GM12865 (cell line): ENCODE results near the gene KBTBD3.
"Not testable (repeated sequence)": the region's sequence is repeated elsewhere in the genome, so short reads cannot be mapped to it uniquely, and the experiment has no call there.

ENCODE experiments used
- DNase-seq: peaks from one replicate; pipeline ENCODE4 v3.0.0; 2010; ENCODE audit warnings: low read depth
- H3K4me3 ChIP-seq: 2 replicates; pipeline ENCODE4 v1.5.1; 2011; ENCODE audit warnings: mild to moderate bottlenecking, low read depth, low read length, control low read depth
- TF ChIP-seq, protein P1 (sequence below): IDR thresholded peaks from 2 replicates; pipeline ENCODE4 v1.5.1; 2011; ENCODE audit warnings: low read length, control low read depth, low read depth, inconsistent platforms; ENCODE audit not compliant: insufficient read depth; ENCODE audit errors: missing control alignments

The KBTBD3 gene

DNA sequence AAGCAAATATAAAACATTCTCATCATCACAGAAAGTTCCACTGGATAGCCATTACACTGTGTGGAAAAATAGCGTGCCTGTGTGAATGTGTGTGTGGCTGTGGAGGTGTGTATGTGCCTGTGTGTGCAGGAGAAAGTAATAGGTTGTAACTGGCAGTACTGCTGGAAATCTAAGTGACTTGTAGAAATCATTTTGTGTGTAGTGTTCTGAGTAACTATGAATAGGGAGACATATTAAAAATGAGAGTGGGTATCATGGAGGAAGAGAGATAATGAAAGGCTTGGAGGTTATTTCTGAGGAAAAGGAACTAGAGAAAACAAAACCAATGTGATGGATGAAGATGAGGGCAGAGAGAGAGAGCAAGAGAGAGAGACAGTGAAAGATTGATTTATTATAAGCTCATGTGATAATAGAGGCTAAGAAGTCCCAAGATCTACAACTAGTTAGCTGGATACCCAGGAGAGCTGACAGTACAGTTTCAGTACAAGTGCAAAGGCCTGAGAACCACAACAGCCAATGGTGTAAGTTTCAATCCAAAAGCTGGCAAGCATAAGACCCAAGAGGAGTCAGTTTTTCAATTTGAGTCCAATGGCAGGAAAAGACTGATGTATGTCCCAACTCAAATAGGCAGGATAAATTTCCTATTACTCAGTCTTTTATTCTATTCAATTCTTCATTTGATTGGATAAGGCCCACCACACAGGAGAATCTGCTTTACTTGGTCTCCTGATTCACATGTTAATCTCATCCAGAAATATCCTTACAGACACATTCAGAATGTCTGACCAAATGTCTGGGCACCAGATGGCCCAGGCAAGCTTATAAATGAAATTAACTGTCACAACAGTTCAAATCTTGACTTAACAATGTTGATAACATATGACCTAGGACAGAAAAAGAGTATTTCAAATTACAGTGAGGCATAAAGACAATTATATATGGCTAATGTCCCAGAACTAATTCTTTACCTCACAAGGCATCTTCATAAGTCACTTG, 14.9 kb downstream of the KBTBD3 start:
- no peak overlapping the region for H3K4me3 ChIP-seq
- no peak for DNase-seq
- TF ChIP-seq, protein P1, sequence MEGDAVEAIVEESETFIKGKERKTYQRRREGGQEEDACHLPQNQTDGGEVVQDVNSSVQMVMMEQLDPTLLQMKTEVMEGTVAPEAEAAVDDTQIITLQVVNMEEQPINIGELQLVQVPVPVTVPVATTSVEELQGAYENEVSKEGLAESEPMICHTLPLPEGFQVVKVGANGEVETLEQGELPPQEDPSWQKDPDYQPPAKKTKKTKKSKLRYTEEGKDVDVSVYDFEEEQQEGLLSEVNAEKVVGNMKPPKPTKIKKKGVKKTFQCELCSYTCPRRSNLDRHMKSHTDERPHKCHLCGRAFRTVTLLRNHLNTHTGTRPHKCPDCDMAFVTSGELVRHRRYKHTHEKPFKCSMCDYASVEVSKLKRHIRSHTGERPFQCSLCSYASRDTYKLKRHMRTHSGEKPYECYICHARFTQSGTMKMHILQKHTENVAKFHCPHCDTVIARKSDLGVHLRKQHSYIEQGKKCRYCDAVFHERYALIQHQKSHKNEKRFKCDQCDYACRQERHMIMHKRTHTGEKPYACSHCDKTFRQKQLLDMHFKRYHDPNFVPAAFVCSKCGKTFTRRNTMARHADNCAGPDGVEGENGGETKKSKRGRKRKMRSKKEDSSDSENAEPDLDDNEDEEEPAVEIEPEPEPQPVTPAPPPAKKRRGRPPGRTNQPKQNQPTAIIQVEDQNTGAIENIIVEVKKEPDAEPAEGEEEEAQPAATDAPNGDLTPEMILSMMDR = no peak

DNA sequence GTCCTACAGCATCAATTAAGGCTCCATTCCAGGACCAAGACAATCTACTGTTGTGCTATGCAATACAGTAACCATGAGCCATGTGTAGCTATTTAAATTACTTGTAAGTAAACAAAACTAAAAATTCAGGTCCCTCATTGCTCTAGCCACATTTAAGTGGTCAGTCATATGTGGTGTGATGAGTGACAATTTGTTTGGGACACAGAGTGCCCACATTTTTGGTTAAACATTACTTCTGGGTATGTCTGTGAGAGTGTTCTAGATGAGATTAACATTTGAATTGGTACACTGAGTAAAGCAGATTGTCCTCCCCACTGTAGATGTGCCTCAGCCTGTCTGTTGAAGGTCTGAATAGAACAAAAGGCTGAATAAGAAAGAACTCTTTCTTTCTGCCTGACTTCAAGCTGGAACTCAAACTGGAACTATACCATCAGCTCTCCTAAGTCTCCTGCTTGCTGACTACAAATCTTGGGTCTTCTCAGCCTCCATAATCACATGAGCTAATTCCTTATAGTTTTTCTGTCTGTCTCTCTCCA, 15.8 kb downstream of the KBTBD3 start:
- TF ChIP-seq, protein P1 = no peak
- no peak overlapping the region for H3K4me3 ChIP-seq
- no peak for DNase-seq

DNA sequence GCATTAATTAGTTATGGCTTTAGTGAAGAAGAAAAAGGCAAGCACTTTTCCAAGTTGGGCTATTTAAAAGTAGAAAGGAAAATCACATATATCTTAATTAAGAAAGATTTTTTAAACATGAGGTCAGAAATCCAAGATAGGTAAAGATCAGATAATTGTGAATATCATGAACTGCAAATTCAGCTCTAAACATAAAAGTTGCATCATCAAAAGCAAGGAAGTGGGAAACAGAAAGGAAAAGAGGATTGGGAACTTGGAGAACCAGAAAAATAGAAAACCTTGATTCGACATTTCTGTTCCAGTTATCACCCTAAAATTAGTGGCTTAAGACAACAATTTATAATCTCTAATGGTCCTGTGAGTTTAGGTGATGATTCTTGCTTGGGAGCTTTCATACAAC, 17.5 kb downstream of the KBTBD3 start:
- H3K4me3 ChIP-seq = no peak overlapping the region
- no peak for DNase-seq
- TF ChIP-seq, protein P1 = no peak

DNA sequence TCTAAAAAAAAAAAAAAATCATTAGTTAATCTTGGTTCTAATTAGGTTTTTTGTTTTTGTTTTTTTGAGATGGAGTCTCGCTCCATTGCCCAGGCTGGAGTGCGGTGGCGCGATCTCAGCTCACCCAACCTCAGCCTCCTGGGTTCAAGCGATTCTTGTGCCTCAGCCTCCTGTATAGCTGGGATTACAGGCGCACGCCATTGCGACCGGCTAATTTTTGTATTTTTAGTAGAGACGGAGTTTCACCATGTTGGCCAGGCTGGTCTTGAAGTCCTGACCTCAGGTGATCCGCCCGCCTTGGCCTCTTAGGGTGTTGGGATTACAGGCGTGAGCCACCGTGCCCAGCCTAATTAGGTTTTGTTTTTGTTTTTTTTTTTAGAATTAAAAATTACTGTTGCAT, 18.8 kb downstream of the KBTBD3 start:
- not testable (repeated sequence) for DNase-seq, H3K4me3 ChIP-seq

DNA sequence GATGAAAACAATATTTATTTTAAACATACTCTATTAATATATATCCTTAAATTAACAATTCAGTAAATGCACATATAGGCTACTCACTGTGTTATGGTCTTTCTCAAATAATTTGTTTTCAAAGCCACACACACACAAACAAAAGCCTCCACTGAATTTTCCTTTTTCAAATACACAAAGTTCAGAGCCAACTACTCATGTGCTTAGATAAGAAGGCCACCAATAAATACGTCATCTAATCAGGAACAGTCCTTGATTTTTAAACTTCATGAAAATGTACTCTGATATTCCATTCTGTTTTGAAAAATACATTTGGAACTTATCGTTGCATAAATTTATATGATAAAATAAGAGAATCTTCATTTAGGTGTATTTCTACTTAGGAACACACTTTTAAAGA, 26.0 kb downstream of the KBTBD3 start:
- TF ChIP-seq, protein P1 = no peak
- H3K4me3 ChIP-seq = no peak overlapping the region
- no peak for DNase-seq

DNA sequence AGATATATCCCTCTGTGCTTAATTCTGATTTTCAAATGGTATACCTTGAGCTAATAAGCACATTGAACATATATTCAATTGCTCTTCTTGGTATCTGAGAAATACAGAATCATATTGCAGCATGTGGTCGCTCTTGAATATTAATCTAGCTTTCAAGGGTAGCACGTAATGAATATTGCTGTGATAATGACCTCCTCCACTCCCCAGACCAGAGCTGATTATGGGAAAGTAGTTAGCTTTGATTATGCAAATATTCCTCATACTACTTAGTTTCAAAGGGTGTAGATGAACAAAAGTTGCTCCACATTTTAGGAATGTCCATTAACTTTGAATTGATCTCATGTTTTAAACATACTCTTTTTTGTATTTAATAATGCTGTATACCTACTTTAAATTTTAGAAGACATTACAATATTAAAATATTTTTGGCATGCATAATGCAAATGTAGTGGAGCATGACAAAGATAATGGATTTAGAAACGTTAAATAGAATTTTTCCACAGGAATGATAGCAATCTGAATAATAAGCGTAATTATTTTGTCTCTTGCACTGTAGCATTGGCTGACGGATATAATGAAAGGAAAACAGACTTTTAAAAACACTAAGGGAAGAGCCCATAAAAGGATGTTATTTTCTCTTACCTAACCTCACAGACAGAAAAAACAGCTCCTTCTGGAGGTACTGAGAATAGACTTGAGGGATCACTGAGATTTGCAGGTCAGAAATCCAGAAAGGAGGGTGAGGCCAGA, 27.2 kb downstream of the KBTBD3 start:
- TF ChIP-seq, protein P1 = no peak

DNA sequence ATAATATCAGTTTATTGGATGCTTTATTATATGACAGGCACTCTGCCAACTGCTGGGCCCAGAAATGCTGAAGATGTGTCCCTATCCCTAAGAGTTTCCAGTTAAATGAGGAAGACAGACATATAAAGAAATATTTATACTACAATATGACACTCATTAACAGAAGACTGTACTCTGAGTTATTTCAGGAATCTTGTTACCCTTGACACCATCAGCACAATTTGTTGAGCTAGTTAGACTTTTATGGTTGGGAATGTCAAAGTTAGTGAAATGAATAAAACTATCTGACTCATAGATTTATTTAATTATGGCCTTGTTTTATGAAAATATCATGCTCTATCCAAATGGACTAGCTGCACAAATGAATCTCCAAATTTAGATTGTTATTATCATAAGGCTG, 29.5 kb downstream of the KBTBD3 start:
- TF ChIP-seq, protein P1 = no peak
- no peak overlapping the region for H3K4me3 ChIP-seq
- DNase-seq = no peak

More for the DNA sequence above, 27.2 kb downstream of the KBTBD3 start:
- DNase-seq = no peak
- H3K4me3 ChIP-seq = no peak overlapping the region
